CD4-positive, alpha-beta T cell treated with Interleukin-17A for 1 hour (primary cell): ENCODE measurements around the gene GAPT.

ENCODE experiments used
- DNase-seq: peaks from one replicate; pipeline ENCODE4 v3.0.0-alpha.2; 2020

The GAPT gene

GRCh38 chr5:58462154-58462553 lies 29.1 kb upstream of the GAPT start:
- no peak for DNase-seq

GRCh38 chr5:58462623-58463230 lies 28.5 kb upstream of the GAPT start:
- DNase-seq = peak; percentile 75

- peak; percentile 14 for DNase-seq
Observed at GRCh38 chr5:58466939-58467338, 24.3 kb upstream of the GAPT start.

GRCh38 chr5:58469896-58470295 lies 21.3 kb upstream of the GAPT start:
- no peak for DNase-seq

GRCh38 chr5:58475404-58475803 lies 15.8 kb upstream of the GAPT start:
- DNase-seq = no peak

GRCh38 chr5:58477760-58478376 lies 13.4 kb upstream of the GAPT start:
- DNase-seq = no peak

GRCh38 chr5:58481066-58481676 lies 10.1 kb upstream of the GAPT start:
- no peak for DNase-seq

GRCh38 chr5:58481828-58482227 lies 9.4 kb upstream of the GAPT start:
- DNase-seq = no peak

GRCh38 chr5:58482536-58482935 lies 8.7 kb upstream of the GAPT start:
- no peak for DNase-seq

GRCh38 chr5:58484505-58484904 lies 6.7 kb upstream of the GAPT start:
- DNase-seq = no peak

- no peak for DNase-seq
Observed at GRCh38 chr5:58486290-58486689, 4.9 kb upstream of the GAPT start.

GRCh38 chr5:58490402-58491050 lies 709 bp upstream of the GAPT start:
- DNase-seq = no peak

- no peak for DNase-seq
Observed at GRCh38 chr5:58493141-58493540, 1.9 kb downstream of the GAPT start.

GRCh38 chr5:58496488-58496887 lies 5.3 kb downstream of the GAPT start:
- no peak for DNase-seq

- DNase-seq = no peak
Observed at GRCh38 chr5:58497386-58497785, 6.2 kb downstream of the GAPT start.

GRCh38 chr5:58497921-58498320 lies 6.7 kb downstream of the GAPT start:
- DNase-seq = no peak

GRCh38 chr5:58498340-58498942 lies 7.2 kb downstream of the GAPT start:
- DNase-seq = no peak

- DNase-seq = no peak
Observed at GRCh38 chr5:58499231-58499630, 8.0 kb downstream of the GAPT start.

GRCh38 chr5:58499941-58500340 lies 8.7 kb downstream of the GAPT start:
- no peak for DNase-seq

- DNase-seq = no peak
Observed at GRCh38 chr5:58501778-58502417, 10.7 kb downstream of the GAPT start.

- no peak for DNase-seq
Observed at GRCh38 chr5:58503390-58504046, 12.3 kb downstream of the GAPT start.

- DNase-seq = no peak
Observed at GRCh38 chr5:58504766-58505165, 13.5 kb downstream of the GAPT start.

- no peak for DNase-seq
Observed at GRCh38 chr5:58505502-58505901, 14.3 kb downstream of the GAPT start.
